Hepatocyte (in vitro differentiated cells): ENCODE results near the gene REX1BD.

Source experiments
- CTCF ChIP-seq: fragments of 200-600 bp; sonication (generic); IDR thresholded peaks from 2 replicates; pipeline ENCODE4 v1.5.1; 2016; ENCODE audit warnings: antibody characterized with exemption, mild to moderate bottlenecking; ENCODE audit not compliant: poor library complexity
- EZH2 ChIP-seq: fragments of 200-600 bp; sonication (generic); IDR thresholded peaks from 2 replicates; pipeline ENCODE4 v1.6.1; 2016; ENCODE audit warnings: antibody characterized with exemption, mild to moderate bottlenecking, borderline replicate concordance

- TF ChIP-seq CTCF = peak; percentile 50
- no peak for TF ChIP-seq EZH2
Measured at GRCh38 chr19:18590273-18591272, 2.0 kb downstream of the REX1BD start.
